GM18951 (cell line): ENCODE results near the gene RAB31.

Source experiments
- POLR2A ChIP-seq: IDR thresholded peaks from 4 replicates; pipeline ENCODE4 v1.6.1; 2011; ENCODE audit warnings: mild to moderate bottlenecking; ENCODE audit not compliant: insufficient read length, insufficient read depth; ENCODE audit errors: extremely low read depth
- in situ Hi-C: fragments of 300-500 bp; cut with MboI; formaldehyde crosslinking; loops from one replicate; pipeline ENCODE4 v1.12.0; 2022; ENCODE audit warnings: low sequenced_read_pairs, mixed read lengths, inconsistent platforms; ENCODE audit not compliant: unreplicated experiment

RAB31 gene

DNA sequence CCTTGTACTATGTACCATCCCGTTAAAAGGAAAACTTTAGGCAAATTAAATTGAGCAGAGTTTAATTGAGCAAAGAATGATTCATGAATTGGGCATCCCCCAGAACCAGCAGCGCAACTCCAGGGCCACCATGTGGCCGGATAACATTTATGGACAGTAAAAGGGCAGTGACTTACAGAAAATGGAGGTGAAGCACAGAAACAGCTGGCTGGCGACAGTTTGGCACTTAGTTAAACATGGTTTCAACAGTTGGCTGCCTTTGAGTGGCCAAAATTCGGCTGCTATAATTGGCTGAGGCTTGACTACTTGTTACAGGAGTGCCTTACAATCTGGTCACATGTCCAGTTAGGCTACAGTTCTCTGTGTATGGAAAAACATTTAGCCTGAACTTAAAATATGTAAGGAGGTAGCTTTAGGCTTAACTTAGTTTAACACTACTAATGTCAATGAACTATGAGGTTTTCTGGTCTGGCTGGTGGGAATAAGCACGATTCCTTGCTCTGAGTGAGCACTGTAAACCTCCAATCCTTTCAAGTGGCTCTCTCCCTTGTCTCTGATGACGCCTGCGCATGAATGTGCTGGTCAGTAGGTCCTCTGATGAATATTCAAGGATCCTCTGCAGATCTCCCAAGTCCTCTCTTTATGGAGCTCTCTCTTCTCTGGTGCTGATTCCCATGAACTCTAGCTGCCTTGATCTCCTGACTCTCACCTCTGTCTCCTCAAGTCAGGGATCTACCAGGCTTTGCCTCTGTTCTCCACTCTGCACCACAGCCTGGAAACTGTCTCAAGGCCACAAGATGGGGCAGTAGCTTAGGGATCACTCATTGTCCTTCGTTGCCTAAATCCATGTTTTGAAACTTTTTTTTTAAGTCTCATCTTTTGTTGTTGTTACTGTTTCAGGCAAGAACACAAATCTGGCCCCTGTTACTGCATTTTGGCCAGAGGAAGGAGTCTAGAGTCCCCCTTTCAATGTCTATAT lies 24.4 kb upstream of the RAB31 start:
- in situ Hi-C loops, result no loop called here
- no peak for TF ChIP-seq POLR2A

DNA sequence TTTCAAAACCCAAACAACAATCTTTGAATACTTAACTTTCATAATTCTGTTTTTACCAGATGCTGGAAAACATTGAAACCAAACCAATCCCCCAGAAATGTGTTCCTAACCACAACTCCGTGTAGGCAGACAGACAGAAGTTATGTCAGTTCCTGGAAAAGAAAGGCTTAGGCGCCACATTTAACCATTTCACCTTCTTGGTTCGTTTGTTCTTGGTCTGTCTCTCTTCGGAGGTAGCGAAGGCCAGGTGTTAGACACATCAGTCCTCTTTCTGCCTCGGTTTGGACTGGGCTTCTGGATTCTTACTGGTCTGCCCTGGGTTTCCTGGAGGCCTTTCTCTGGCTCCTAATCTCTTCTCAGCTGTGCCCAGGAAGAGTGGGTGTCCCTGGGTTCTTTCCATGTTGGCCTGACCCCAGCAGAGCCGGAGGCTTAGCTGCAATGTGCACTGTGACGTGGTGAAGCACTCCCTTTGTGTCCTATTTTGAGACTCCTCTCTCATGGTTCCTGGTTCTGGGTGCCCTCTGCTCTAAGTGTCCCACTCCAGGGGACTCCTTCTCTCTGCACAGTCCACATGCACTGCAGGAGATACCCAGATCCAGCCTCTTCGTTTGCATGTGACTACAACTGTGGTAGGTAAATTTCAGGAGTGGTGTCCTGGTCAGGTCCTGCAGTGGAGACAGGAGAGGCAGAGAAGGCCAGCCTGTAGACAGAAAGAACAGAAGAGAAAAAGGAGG lies 23.1 kb upstream of the RAB31 start:
- in situ Hi-C loops, result no loop called here
- no peak for TF ChIP-seq POLR2A

DNA sequence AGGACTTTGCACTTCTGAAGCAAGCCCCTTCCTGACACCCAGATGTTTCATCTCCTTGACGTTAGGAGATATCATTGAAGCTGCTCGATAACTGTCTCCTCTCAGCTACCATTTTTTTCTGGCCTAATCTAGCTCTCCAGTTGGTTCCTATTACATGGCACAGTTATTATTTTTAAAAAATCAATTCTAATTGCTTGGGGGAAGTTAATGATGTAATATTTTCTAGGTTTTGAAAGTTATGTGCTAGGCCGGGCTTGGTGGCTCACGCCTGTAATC lies 22.5 kb upstream of the RAB31 start:
- in situ Hi-C loops, result no loop called here
- TF ChIP-seq POLR2A, result no peak

DNA sequence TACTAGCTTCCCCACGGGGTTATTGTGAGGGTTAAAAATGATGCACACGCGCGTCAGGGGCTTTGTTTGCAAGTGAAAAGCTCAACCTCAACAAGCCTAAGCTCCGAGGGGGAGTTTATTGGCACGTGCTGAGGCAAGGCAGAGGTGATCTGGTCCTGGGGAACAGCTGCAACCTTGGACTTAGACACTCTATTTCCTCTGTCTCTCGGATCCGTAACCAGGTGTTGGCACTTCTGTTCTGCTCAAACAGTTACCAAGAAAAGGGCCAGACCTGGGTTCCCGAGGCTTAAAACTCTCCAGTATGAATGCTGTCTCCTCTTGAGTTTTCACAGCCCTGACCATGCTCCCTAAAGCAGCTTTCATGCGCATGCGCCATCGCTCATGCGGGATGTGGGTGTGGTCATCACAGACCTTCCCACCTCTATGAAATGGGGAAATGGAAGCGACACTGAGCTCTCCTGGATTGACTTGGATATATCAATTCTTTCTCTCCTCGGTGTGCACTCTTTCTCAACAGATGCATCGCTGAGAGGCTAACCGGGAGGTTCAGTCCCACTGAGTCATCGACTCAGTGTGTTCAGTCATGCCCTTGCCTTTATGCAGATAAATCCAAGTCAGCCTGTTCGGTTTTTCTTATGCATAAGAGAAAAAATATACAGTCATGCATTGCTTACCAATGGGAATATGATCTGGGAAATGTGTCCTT lies 19.9 kb upstream of the RAB31 start:
- in situ Hi-C loops, result no loop called here
- TF ChIP-seq POLR2A, result no peak

DNA sequence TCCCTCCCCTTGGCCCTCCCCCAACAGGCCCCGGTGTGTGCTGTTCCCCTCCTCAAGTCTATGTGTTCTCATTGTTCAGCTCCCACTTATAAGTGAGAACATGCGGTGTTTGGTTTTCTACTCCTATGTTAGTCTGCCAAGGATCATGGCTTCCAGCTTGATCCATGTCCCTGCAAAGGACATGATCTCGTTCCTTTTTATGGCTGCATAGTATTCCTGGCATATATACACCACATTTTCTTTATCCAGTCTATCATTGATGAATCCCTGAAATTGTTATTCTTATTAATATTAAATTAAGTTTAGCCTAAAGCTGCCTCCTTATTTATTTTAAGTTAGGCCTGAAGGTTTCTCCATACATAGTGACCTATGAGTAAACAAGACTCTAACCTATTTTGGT lies 18.8 kb upstream of the RAB31 start:
- in situ Hi-C loops, result no loop called here
- no peak for TF ChIP-seq POLR2A

DNA sequence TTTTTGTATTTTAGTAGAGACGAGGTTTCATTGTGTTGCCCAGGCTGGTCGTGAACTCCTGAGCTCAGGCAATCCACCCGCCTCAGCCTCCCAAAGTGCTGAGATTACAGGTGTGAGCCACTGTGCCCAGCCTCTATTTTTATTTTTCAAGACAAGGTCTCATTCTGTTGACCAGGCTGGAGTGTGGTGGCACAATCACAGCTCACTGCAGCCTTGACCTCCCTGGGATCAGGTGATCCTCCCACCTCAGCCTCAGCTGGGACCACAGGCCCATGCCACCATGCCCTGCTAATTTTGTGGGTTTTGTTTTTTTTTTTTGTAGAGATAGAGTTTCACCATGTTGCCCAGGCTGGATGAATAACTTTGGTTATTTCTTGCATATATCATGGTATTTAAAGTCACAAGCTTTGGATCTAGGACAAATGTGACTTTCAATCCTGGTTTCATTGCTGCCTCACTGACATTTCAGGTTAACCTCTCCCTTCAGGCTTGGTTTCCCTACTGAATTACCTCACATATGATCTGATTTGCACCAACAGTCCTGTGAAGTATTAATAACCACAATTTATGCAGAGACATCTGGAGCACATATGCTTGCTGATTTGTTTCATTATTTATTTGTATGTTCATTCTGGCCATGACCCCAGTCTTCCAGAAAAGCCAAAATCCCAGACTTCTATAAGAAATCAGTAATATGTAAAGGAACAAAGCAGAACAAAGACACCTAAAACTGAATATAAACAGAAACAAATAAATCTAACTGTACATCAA lies 17.5 kb upstream of the RAB31 start:
- no peak for TF ChIP-seq POLR2A
- in situ Hi-C loops, result no loop called here

DNA sequence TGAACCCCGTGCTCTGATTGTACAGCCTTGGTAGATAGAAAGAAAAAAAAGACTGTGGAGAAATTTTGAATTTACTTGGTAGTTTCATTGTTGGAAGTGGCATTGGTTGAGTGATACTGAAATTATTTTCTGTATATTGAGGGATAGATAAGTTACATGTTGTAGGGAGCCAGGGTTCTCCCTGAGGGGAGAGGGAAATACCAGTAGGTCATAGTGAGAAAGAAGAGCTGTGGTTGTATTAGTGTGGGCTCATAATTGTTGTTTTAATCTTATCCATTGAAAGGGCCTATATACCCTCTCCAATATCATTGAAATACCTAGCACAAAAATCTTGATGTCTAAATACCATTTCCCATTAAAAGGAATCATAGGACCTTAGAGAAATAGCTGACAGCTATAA lies 16.9 kb upstream of the RAB31 start:
- in situ Hi-C loops, result no loop called here
- TF ChIP-seq POLR2A, result no peak

DNA sequence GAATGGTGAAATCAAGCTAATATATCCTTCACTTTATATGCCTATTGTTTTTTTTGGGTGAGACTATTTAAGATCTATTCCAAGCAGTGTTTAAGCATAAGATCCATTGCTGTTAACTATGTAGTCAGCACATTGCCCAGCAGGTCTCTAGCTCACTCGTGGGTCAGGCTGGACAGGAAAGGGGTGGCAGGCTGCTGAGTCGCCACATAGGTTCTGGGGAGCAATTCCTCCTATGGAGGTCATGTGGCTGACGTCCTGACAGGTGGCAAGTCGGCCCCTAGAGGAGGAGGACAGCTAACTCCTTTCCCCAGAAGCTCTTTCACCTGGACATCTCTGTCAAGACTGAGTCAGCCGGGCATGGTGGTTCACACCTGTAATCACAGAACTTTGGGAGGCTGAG lies 13.9 kb upstream of the RAB31 start:
- no peak for TF ChIP-seq POLR2A
- in situ Hi-C loops, result no loop called here

DNA sequence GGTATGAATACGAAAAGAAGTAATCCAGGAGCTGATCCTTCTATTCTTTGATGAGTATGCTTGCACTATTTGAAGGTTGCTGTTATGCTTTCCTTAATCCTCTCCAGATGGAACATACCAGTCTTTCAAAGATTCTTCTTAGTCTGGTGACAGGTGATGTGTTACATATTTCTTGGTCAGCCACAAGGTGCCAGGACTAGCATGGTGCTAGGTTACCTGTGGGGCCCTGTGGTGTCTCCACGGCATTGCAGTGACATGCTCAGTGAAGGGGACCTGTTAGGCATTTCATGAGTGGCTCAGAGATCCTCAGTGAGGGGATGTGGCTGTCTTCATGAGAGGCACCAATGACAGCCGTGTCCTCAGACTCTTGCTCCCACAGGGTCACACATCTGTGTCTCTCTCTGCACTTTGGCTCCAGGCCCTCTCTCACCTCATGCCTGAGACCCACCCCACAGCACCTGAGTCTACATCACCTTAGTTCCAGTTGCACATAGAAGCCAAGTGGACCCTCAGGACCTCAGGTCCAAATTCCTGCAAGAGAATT lies 13.1 kb upstream of the RAB31 start:
- TF ChIP-seq POLR2A, result no peak
- in situ Hi-C loops, result no loop called here

DNA sequence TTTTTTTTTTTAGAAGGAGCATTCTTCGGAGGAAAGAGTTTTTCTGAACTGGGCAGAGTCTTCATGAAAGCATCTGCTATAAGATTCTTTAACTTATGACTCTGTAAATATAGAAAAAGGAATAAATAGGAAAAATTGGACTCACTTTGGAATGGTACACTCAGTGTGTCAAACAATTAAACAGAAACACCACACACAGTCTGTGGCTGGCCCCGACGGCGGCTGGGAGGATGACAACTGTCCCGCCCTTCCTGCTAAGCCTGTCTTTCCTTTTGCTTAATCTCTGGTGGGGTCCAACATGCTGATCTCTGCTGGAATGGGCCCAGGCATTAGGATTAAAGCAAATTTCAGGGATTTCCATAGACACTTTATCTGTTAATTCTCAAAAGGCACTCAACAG lies 12.5 kb upstream of the RAB31 start:
- no peak for TF ChIP-seq POLR2A

DNA sequence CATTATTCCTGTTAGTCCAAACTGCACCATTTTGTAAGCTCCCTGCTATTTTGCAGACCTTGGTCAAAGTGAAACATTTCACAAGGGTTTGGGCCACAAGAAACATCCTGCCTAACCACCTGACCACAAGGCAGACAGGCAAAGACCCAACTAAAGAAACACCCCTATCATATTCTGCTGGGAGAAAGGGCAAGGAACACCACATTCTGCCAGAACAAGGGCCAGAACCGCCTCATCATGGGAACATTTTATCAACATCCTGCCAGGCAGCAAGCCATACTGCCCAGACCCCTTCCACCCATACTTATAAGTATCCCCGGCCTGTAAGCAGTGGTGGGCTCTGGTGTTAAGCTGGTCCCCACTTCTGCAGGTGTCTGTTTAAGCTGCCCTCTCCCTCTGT lies 12.0 kb upstream of the RAB31 start:
- TF ChIP-seq POLR2A, result no peak
- in situ Hi-C loops, result no loop called here

More for the DNA sequence above, 12.5 kb upstream of the RAB31 start:
- in situ Hi-C loops, result no loop called here

DNA sequence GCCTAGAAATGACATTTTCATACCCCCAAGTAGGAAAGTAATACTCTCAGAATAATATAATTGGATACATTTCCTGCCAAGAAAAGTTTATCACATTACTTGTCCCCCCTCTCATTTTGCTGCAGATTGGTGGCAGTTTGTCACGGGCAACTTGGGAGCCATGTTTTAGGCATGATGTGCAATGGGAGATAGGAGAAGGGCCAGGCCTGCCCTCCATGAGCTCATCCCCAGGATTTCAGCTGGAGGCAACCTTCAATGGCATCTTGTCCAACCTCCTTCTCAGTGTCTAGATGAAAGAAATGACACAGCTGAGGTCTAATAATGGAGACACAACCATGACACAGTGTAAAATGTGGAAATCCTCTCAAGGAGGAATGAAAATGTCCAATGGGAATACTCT lies 11.4 kb upstream of the RAB31 start:
- in situ Hi-C loops, result no loop called here
- no peak for TF ChIP-seq POLR2A
